GM21576 (cell line): ENCODE data around the gene TRIM29.

Source experiments
- ATAC-seq: cut with Tn5 transposase; IDR thresholded peaks from one replicate; pipeline ENCODE4 v1.9.1; 2021; ENCODE audit warnings: mild to moderate bottlenecking, moderate library complexity; ENCODE audit not compliant: unreplicated experiment

TRIM29 gene

GRCh38 chr11:120063686-120064340 is 74.1 kb downstream of the TRIM29 start:
- no peak for ATAC-seq

DNA sequence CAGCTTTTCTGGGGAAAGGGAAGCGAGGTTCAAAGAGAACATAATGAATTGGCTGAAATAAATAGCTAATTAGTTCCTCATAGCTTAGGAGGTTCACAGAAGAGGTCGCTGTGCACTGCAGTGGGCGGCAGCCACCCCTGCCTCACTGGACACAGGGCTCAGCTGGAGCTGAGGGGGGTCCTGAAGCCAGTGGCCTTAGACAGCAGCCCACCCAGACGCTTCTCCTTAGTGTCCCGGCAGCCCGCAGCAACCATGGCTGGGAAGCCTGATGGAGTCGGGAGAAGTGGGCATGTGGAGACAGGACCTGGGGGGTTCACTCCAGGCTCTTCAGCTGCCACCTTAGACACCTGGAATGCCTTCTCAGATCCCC is 75.4 kb downstream of the TRIM29 start:
- ATAC-seq = no peak

DNA sequence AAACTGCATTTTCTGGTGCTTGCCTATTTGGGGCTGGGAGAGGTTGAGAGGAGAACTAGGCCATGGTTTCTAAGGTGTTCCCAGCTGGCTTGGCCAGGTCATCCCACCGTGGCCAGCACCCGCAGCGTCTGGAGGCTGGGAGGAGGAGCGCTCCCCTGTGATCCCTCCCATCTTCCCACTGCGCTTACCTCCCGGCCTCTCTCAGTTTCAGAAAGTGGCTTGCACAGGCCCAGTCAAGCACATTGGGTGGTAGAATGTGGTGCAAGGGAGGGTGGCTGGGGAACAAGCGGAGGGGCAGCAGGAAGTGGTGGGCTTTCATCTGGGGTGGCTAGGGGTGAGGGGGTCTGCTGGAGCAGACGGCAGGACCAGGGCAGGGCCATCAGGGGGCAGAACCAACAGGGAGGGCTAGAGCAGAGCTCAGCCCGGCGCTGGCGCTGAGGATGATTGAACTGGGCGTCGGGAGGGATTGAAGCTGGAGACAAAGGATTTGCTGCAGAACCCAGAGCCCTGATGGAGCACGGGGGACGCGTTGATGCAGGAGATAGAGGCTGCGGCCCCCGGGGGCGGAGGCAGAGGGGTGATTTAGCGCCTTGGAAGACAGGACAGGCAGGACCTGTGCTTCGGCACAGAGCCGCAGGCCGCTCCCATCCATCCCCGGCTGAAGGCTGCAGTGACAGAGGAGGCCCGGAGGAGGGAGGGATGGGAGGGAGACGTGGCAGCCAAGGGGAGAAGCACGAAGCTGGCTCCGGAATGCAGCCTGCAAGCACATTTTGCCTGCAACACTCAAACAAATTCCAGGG is 76.0 kb downstream of the TRIM29 start:
- ATAC-seq = no peak
